HepG2 (cell line): ENCODE results near the gene SQSTM1. TPM values are rescaled to one million over a fixed set of nuclear protein-coding genes. Genes with fewer than 3 reads are reported as not detected.

Source experiments
- CREB1 ChIP-seq, 2 experiments: fragments of 450-650 bp in 1 of 2; IDR thresholded peaks; 2 replicates each; pipeline ENCODE4 v1.6.1; 2016 to 2017; ENCODE audit warnings: control low read depth in 1 of 2, mild to moderate bottlenecking in 1 of 2, missing compliant biosample characterization in 1 of 2, missing genetic modification characterization in 1 of 2
- DDIT3 ChIP-seq: sonication (generic); formaldehyde crosslinking; IDR thresholded peaks from 2 replicates; pipeline ENCODE4 v1.4.0; 2020; ENCODE audit warnings: mild to moderate bottlenecking, missing genetic modification reagents
- DPF2 ChIP-seq: sonication (generic); formaldehyde crosslinking; IDR thresholded peaks from 2 replicates; pipeline ENCODE4 v1.4.0; 2020; ENCODE audit warnings: mild to moderate bottlenecking, low read depth, missing genetic modification reagents, borderline replicate concordance
- DRAP1 ChIP-seq: IDR thresholded peaks from 2 replicates; pipeline ENCODE4 v1.6.1; 2016; ENCODE audit warnings: missing genetic modification reagents, missing compliant biosample characterization
- ETS1 ChIP-seq: sonication (generic); formaldehyde crosslinking; IDR thresholded peaks from 2 replicates; pipeline ENCODE4 v1.4.0; 2020; ENCODE audit warnings: missing genetic modification reagents
- HMGXB4 ChIP-seq, 2 experiments: sonication (generic) in 1 of 2; formaldehyde crosslinking in 1 of 2; IDR thresholded peaks; 2 replicates each; pipeline versions ENCODE4 v1.4.0 to v1.6.1; 2018 to 2020; ENCODE audit warnings: missing genetic modification reagents in 2 of 2, borderline replicate concordance in 1 of 2, low read depth in 1 of 2, mild to moderate bottlenecking in 1 of 2, missing biosample characterization in 1 of 2
- HOXD1 ChIP-seq: sonication (generic); formaldehyde crosslinking; IDR thresholded peaks from 2 replicates; pipeline ENCODE4 v1.5.0; 2020; ENCODE audit warnings: missing genetic modification reagents
- MED8 ChIP-seq: sonication (generic); formaldehyde crosslinking; IDR thresholded peaks from 2 replicates; pipeline ENCODE4 v1.8.1; 2023; ENCODE audit warnings: mild to moderate bottlenecking, missing genetic modification reagents; ENCODE audit not compliant: insufficient replicate concordance
- NR2F6 ChIP-seq, 2 experiments: IDR thresholded peaks; 2 replicates each; pipeline ENCODE4 v1.6.1; 2016; ENCODE audit warnings: antibody characterized with exemption in 1 of 2, mild to moderate bottlenecking in 1 of 2
- POLR2AphosphoS2 ChIP-seq: IDR thresholded peaks from 2 replicates; pipeline ENCODE4 v1.6.1; 2011; ENCODE audit warnings: low read depth, low read length, improper control_type of control experiment
- RAD51 ChIP-seq: fragments of 450-650 bp; IDR thresholded peaks from 2 replicates; pipeline ENCODE4 v1.6.1; 2016; ENCODE audit warnings: borderline replicate concordance
- SAFB2 ChIP-seq: sonication (generic); formaldehyde crosslinking; IDR thresholded peaks from 2 replicates; pipeline ENCODE4 v1.5.1; 2020; ENCODE audit warnings: missing genetic modification reagents, low read depth, mild to moderate bottlenecking, borderline replicate concordance
- SMC3 ChIP-seq: IDR thresholded peaks from 2 replicates; pipeline ENCODE4 v1.6.1; 2011; ENCODE audit warnings: low read length, improper control_type of control experiment
- SNAPC2 ChIP-seq: sonication (generic); formaldehyde crosslinking; IDR thresholded peaks from 2 replicates; pipeline ENCODE4 v1.8.1; 2022; ENCODE audit warnings: mild to moderate bottlenecking, missing genetic modification reagents
- TBL1XR1 ChIP-seq: fragments of 150-350 bp; IDR thresholded peaks from 2 replicates; pipeline ENCODE4 v1.6.1; 2014; ENCODE audit warnings: borderline replicate concordance, low read length; ENCODE audit not compliant: partially characterized antibody
- ZBTB37 ChIP-seq: sonication (generic); formaldehyde crosslinking; IDR thresholded peaks from 2 replicates; pipeline ENCODE4 v1.4.0; 2020; ENCODE audit warnings: mild to moderate bottlenecking, missing genetic modification reagents
- ZNF180 ChIP-seq: sonication (generic); formaldehyde crosslinking; IDR thresholded peaks from 2 replicates; pipeline ENCODE4 v1.4.0; 2020; ENCODE audit warnings: low read depth, missing genetic modification reagents, borderline replicate concordance
- ZNF3 ChIP-seq: IDR thresholded peaks from 2 replicates; pipeline ENCODE4 v1.7.0; 2017; ENCODE audit warnings: inconsistent platforms
- ZNF343 ChIP-seq: sonication (generic); formaldehyde crosslinking; IDR thresholded peaks from 2 replicates; pipeline ENCODE4 v1.4.0; 2020; ENCODE audit warnings: mild to moderate bottlenecking, missing genetic modification reagents
- ZNF576 ChIP-seq: sonication (generic); formaldehyde crosslinking; IDR thresholded peaks from 2 replicates; pipeline ENCODE4 v1.4.0; 2020; ENCODE audit warnings: mild to moderate bottlenecking, missing genetic modification reagents
- ZNF782 ChIP-seq: sonication (generic); formaldehyde crosslinking; IDR thresholded peaks from 2 replicates; pipeline ENCODE4 v1.4.0; 2020; ENCODE audit warnings: missing genetic modification reagents, mild to moderate bottlenecking, borderline replicate concordance
- ZNF878 ChIP-seq: sonication (generic); formaldehyde crosslinking; IDR thresholded peaks from 2 replicates; pipeline ENCODE4 v1.8.1; 2023; ENCODE audit warnings: mild to moderate bottlenecking, missing genetic modification reagents, moderate library complexity
- polyA plus RNA-seq, 8 experiments: library from polyadenylated mRNA; depleted of rRNA in 3 of 8; stranded (reverse) in 7 of 8; unstranded in 1 of 8; fragments of >200 nt; fragmentation: Illumina TruSeq in 4 of 8; extraction: Trizol in 4 of 8; gene quantifications; 2 replicates each; pipeline versions ENCODE4 v1.2.1 to v1.2.3, GENCODE V29; 2011 to 2016; ENCODE audit warnings: low read depth in 4 of 8, missing spikeins in 1 of 8, mixed read lengths in 1 of 8; ENCODE audit not compliant: insufficient read depth in 1 of 8
- total RNA-seq, 5 experiments: library from RNA; depleted of rRNA; stranded (reverse); fragments of >200 nt; fragmentation: Illumina TruSeq; extraction: Trizol; gene quantifications; 2 replicates each; pipeline ENCODE4 v1.2.3, GENCODE V29; 2016; ENCODE audit warnings: low read depth in 1 of 5

Gene SQSTM1
- total and polyA plus RNA-seq, 2 of the 13 experiments (the other 11 are each of a cell fraction or from before 2014, with no cell fraction given) = 90.9 to 160 TPM

GRCh38 chr5:179818746-179819295 lies 1.9 kb upstream of the SQSTM1 start (continued):
- TF ChIP-seq NR2F6 (IDR thresholded peaks at IDR 0.05) (peak; percentile 90), NR2F6 (CRISPR knock-in tag; IDR thresholded peaks at IDR 0.05) (peak; percentile 97), ZNF576 (CRISPR knock-in tag) (0 out of 2 replicates have a peak, but pooled peaks have one; percentile 15), SNAPC2 (CRISPR knock-in tag) (peak; percentile 86; the same call in 1 of the 2 replicates), DPF2 (CRISPR knock-in tag) (0 out of 2 replicates have a peak, but pooled peaks have one; percentile 57), TBL1XR1 (peak; percentile 76), SAFB2 (peak; percentile 91), DRAP1 (CRISPR knock-in tag) (no peak), HOXD1 (peak; percentile 70; the same call in 1 of the 2 replicates), RAD51 (peak; percentile 82), ETS1 (CRISPR knock-in tag) (no peak; the same call in 1 of the 2 replicates), ZNF878 (CRISPR knock-in tag) (no peak; the same call in 1 of the 2 replicates), ZNF180 (no peak), MED8 (peak; percentile 82), ZNF343 (0 out of 2 replicates have a peak, but pooled peaks have one; percentile 16), HMGXB4 (CRISPR knock-in tag; IDR thresholded peaks at IDR 0.05; ENCODE audit: borderline replicate concordance in 1 of 2, low read depth in 1 of 2) (0 out of 4 replicates have a peak, but pooled peaks of 1 of the 2 experiments have one; percentile 65), ZNF3 (CRISPR knock-in tag) (no peak), ZNF782 (CRISPR knock-in tag) (0 out of 2 replicates have a peak, but pooled peaks have one; percentile 19), CREB1 (IDR thresholded peaks at IDR 0.05) (peak; percentile 71), CREB1 (CRISPR knock-in tag; IDR thresholded peaks at IDR 0.05) (peak; percentile 80; the same call in 1 of the 2 replicates), SMC3 (no peak), DDIT3 (CRISPR knock-in tag) (no peak), ZBTB37 (no peak), POLR2AphosphoS2 (no peak)
